ENCODE measurements around the gene KMT2C. TPM values are rescaled to one million over a fixed set of nuclear protein-coding genes. Genes with fewer than 3 reads are reported as not detected.
"Not testable (repeated sequence)": the region's sequence is repeated elsewhere in the genome, so short reads cannot be mapped to it uniquely, and the experiment has no call there.

Gene KMT2C
- total RNA-seq, 4 donors from 2014 or later, result 77.4 to 174 (median 114) TPM

- intact Hi-C loops (cut with DNase I), result no loop called here
- Histone ChIP-seq H3K36me3 (no peaks in the 10 kb centered on the region), H3K27ac (no peak overlapping the region), H3K27me3 (no peaks in the 10 kb centered on the region), H3K4me1 (peaks cover 20 to 35% of the 10 kb centered on the region in 2 donors), H3K4me3 (replicated peaks in 1 of 3) (no peak overlapping the region), H3K9me3 (no peaks in the 10 kb centered on the region)
- DNase-seq, result no peak
- WGBS, 2 donors, result 76 to 78% methylated on average over 6 of the region's 6 CpGs
- TF ChIP-seq POLR2A (IDR thresholded peaks at IDR 0.05) (no peak), CTCF (IDR thresholded peaks at IDR 0.05) (no peak)
Observed at GRCh38 chr7:152362128-152362926, 73.5 kb downstream of the KMT2C start.

- no peaks in the 10 kb centered on the region for H3K36me3 ChIP-seq
- intact Hi-C loops (cut with DNase I), result no loop called here
- no peak overlapping the region for H3K27ac ChIP-seq
- H3K9me3 ChIP-seq, result no peaks in the 10 kb centered on the region
- H3K27me3 ChIP-seq, result no peaks in the 10 kb centered on the region
- H3K4me3 ChIP-seq (replicated peaks in 1 of 3), result no peak overlapping the region
- no peak for TF ChIP-seq CTCF (IDR thresholded peaks at IDR 0.05)
- TF ChIP-seq POLR2A (IDR thresholded peaks at IDR 0.05), result no peak
- peaks cover 26 to 35% of the 10 kb centered on the region in 2 donors for H3K4me1 ChIP-seq
- WGBS, 2 donors, result 40 to 88% methylated on average over 2 of the region's 2 CpGs
- DNase-seq, result no peak
Observed at GRCh38 chr7:152355474-152356057, 80.2 kb downstream of the KMT2C start.

GRCh38 chr7:152354061-152354460, 81.7 kb downstream of the KMT2C start:
- TF ChIP-seq POLR2A (IDR thresholded peaks at IDR 0.05) (no peak), CTCF (IDR thresholded peaks at IDR 0.05) (no peak)
- Histone ChIP-seq H3K27me3 (no peaks in the 10 kb centered on the region), H3K36me3 (no peaks in the 10 kb centered on the region)

GRCh38 chr7:152353281-152353680, 82.5 kb downstream of the KMT2C start:
- DNase-seq; H3K9me3 ChIP-seq; H3K27ac ChIP-seq; H3K36me3 ChIP-seq; H3K4me3 ChIP-seq (replicated peaks in 1 of 3); intact Hi-C loops (cut with DNase I); H3K27me3 ChIP-seq: not testable (repeated sequence)
- peaks cover 18 to 28% of the 10 kb centered on the region in 2 donors for H3K4me1 ChIP-seq
- WGBS, 2 donors, result 97 to 99% methylated on average over 5 of the region's 5 CpGs

More at GRCh38 chr7:152354061-152354460, 81.7 kb downstream of the KMT2C start:
- no peaks in the 10 kb centered on the region for H3K9me3 ChIP-seq
- intact Hi-C loops (cut with DNase I), result no loop called here
- peaks cover 26 to 35% of the 10 kb centered on the region in 2 donors for H3K4me1 ChIP-seq
- 65 to 66% methylated on average over 1 of the region's 1 CpG for WGBS, 2 donors
- no peak overlapping the region for H3K27ac ChIP-seq
- H3K4me3 ChIP-seq (replicated peaks in 1 of 3), result no peak overlapping the region
- DNase-seq, result no peak

GRCh38 chr7:152351747-152352146, 84.1 kb downstream of the KMT2C start:
- H3K27me3 ChIP-seq; H3K9me3 ChIP-seq; H3K36me3 ChIP-seq; intact Hi-C loops (cut with DNase I); DNase-seq; H3K4me3 ChIP-seq (replicated peaks in 1 of 3); H3K27ac ChIP-seq: not testable (repeated sequence)
- 97 to 99% methylated on average over 5 of the region's 5 CpGs for WGBS, 2 donors
- H3K4me1 ChIP-seq, result peaks cover 7 to 15% of the 10 kb centered on the region in 2 donors

GRCh38 chr7:152351168-152351567, 84.6 kb downstream of the KMT2C start:
- TF ChIP-seq CTCF (IDR thresholded peaks at IDR 0.05), result no peak
- TF ChIP-seq POLR2A (IDR thresholded peaks at IDR 0.05), result no peak
- intact Hi-C loops (cut with DNase I), result no loop called here
- H3K4me1 ChIP-seq, result peaks cover 7 to 15% of the 10 kb centered on the region in 2 donors
- no peaks in the 10 kb centered on the region for H3K27me3 ChIP-seq
- 96 to 97% methylated on average over 3 of the region's 3 CpGs for WGBS, 2 donors
- no peaks in the 10 kb centered on the region for H3K9me3 ChIP-seq
- no peak overlapping the region for H3K27ac ChIP-seq
- no peak for DNase-seq
- H3K4me3 ChIP-seq (replicated peaks in 1 of 3), result no peak overlapping the region
- peaks cover 0 to 3% of the 10 kb centered on the region in 2 donors for H3K36me3 ChIP-seq

All from thyroid gland (tissue), 4 donors.